HG03103 (cell line): ENCODE data around the gene PKDREJ.
"Not testable (repeated sequence)": the region's sequence is repeated elsewhere in the genome, so short reads cannot be mapped to it uniquely, and the experiment has no call there.

ENCODE experiments used
- ATAC-seq: cut with Tn5 transposase; IDR thresholded peaks from one replicate; pipeline ENCODE4 v1.9.1; 2021; ENCODE audit warnings: low read depth; ENCODE audit not compliant: unreplicated experiment

The PKDREJ gene

GRCh38 chr22:46267431-46268279, 4.5 kb upstream of the PKDREJ start, which contains the start of gene TTC38:
TSS of gene TTC38 (plus strand) at chr22:46268008. CDS start at chr22:46268040, 32 bp downstream.
- no peak for ATAC-seq

- ATAC-seq = not testable (repeated sequence)
Measured at GRCh38 chr22:46265627-46266026, 2.5 kb upstream of the PKDREJ start.

GRCh38 chr22:46264520-46264919, 1.4 kb upstream of the PKDREJ start:
- not testable (repeated sequence) for ATAC-seq

DNA sequence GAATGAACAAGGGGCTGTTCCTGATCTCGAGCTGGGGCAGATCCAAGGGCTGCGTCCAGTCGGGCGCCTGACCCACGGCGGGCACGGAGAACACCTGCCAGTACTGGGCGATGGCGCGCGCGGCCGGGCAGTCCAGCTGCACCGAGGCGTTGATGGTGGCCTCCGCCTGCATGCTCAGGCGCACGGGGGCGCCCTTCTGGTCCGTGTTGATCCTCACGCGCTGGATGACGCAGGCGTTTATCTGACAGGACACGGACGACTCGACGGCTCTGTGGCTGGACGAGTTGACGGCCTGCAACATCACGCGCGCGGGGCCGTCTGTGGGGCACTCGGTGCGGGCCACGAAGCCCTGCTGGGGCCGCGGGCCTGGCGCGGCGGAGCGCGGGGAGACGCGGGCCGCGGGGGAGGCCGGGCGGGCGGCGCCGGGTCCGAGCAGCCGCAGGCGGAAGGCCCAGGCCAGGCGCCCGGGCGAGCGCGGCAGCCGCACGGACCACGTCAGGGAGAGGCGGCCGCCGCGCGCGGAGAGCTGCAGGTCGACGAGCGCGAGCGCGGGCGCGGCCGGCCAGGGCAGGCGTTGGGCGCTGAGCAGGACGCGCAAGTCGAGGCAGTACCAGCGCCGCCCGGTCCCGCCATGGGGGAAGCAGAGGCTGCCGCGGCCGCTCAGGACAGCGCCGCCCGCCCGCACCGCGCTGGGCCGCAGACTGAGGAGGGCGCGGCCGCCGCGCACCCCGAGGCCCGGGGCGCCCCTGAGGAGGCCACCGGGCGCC, 511 bp downstream of the PKDREJ start:
- ATAC-seq = no peak

- no peak for ATAC-seq
Measured at GRCh38 chr22:46260038-46260437, 3.1 kb downstream of the PKDREJ start.

DNA sequence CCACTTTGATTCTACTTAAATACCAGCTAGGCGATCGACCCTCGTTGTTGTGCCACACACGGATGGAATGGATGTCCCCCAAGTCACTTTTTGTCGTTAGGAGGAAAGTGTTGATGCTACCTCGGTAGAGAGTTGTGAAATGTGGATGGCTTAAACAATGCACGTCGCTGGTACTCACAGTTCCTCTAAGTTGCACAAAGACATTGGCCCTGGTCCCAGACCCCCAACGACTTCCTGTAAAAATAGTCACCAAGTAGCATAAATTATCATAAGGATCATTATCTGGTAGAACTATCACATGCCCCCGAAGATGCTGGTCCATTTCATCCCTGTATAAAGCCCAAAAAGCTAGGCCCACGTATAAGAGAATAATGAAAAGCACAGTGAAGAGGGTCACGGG, 3.8 kb downstream of the PKDREJ start:
- no peak for ATAC-seq

- ATAC-seq = no peak
Measured at GRCh38 chr22:46256358-46256958, 6.7 kb downstream of the PKDREJ start.

GRCh38 chr22:46251816-46252380, 11.2 kb downstream of the PKDREJ start:
- ATAC-seq = no peak

GRCh38 chr22:46251266-46251665, 11.9 kb downstream of the PKDREJ start:
- ATAC-seq = no peak

- peak; percentile 6 for ATAC-seq
Measured at GRCh38 chr22:46250783-46251125, 12.4 kb downstream of the PKDREJ start.

- ATAC-seq = peak; percentile 62
Measured at GRCh38 chr22:46250035-46250782, 12.9 kb downstream of the PKDREJ start, which contains the start of gene CDPF1. TSS of gene CDPF1 (minus strand) at chr22:46250293. CDS start at chr22:46248284, 2,009 bp downstream.

DNA sequence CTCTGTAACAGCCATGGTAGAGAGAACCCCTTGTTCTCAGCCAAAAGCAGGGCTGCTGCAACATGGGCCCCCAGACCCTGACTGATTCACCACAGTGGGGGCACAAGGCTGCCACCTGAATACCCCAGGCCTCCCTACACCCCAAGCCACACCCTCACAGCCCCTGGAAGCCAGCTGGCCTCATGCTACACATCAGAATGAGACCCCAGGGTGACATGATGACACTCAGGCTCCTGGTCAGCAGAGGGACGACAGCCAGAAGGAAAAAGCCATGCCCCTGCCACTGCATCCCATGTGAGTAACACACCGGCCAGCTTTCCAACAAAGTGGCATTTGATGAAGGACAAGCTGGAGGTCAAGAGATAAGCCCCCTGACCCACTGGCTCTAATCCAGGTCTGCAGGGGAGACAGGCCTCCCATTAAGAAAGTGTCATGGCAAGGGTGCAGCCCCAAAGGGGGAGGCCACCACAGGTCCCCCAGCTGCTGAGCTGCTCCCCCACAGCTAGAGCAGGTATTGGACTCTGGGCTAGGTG, 15.6 kb downstream of the PKDREJ start:
- no peak for ATAC-seq

DNA sequence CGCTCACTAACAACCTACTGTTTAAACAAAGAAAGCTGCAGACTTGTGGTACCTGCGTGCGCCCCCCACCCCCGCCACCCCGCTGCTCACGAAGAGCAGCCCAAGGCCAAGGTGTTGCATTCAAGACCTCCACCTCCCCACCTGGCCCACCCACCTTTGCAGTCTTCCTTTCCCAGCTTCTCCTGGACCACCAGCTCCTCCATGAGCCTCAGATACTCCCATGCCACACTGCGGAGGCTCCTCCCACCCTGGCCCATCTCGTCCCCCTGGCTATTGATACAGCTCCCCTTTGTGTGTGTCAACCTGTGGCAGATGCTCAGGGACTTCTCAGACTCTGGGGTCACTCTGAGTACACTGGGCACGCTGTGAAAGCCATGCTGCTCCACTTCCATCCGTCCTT, 17.0 kb downstream of the PKDREJ start:
- no peak for ATAC-seq

DNA sequence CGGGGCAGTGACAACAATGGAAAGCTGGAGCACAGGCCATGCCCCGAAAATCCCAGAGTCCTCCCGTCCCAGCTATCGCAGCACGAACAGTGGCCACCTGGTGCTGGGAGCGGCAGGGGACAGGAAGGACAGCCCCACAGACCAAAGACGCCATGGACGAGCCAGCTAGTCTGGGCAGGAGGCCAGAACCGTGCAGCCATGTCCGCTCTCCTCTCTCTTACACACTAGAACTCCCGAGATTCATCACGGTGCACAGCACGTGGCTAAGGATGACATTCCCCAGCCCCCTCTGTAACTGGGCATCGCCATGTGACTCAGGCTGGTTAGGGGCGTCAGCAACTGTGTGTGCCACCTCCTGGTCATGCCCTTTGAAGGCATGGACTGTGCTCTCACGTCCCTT, 17.6 kb downstream of the PKDREJ start:
- ATAC-seq = no peak

- ATAC-seq = no peak
Measured at GRCh38 chr22:46244771-46245170, 18.4 kb downstream of the PKDREJ start.

DNA sequence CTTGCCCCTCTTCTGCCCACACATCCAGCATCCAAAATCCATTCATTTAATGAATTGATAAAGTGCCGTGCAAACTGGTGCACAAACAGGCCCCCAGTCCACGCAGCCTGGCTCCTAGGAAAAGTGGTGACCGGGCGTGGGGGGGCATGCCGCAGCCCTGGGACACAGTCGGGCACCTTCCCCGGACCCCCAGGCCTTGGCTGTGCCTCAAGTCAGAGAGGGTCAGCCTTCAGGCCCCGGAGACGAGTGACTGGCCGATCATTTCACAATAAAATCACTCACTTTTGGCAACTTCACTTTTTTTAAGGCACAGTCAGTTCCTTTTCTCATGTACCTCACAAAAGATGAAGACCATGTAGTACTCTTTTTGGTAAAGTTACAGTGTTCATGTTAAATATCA, 21.1 kb downstream of the PKDREJ start:
- ATAC-seq = no peak

GRCh38 chr22:46241396-46242007, 21.6 kb downstream of the PKDREJ start:
- no peak for ATAC-seq

GRCh38 chr22:46240907-46241306, 22.2 kb downstream of the PKDREJ start:
- no peak for ATAC-seq

DNA sequence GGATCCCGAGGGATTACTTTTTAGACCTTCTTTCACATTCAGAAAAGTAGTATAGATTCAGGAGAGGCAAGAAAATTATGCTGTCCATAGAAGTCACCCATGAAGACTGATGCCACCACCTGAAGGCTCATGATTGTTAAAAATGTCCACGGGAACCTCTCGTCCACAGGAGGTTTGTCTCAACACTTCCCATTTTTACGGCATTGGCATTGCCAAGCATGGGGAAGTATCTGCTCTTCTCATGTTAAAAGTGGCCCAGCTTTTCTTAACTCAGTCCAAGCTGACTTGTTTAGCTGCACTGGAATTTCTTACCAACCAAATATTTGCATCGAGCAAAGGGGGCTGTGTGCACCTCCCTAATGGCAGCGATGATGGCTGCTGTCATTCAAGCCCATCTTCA, 22.6 kb downstream of the PKDREJ start:
- no peak for ATAC-seq

- ATAC-seq = no peak
Measured at GRCh38 chr22:46240073-46240472, 23.1 kb downstream of the PKDREJ start.
